ENCODE results near the gene BHLHA9.

Gene BHLHA9

GRCh38 chr17:1270210-1271029 is at the start of gene BHLHA9:
BHLHA9 (plus strand) TSS chr17:1270444; CDS start chr17:1270564, 120 bp downstream.
- no peak within 1 kb of the TSS for H3K4me3 ChIP-seq (replicated peaks; ENCODE audit: low read depth, low read length)

GRCh38 chr17:1221209-1221608 is 49.0 kb upstream of the BHLHA9 start:
- TF ChIP-seq CTCF (IDR thresholded peaks at IDR 0.05; ENCODE audit: low read length, missing control alignments): no peak
- DNase-seq (ENCODE audit: low read depth): no peak
- H3K4me3 ChIP-seq (replicated peaks; ENCODE audit: low read depth, low read length): no peak overlapping the region

More at GRCh38 chr17:1270210-1271029, at the start of gene BHLHA9:
- DNase-seq (ENCODE audit: low read depth): no peak
- TF ChIP-seq CTCF (IDR thresholded peaks at IDR 0.05; ENCODE audit: low read length, missing control alignments): no peak

- DNase-seq (ENCODE audit: low read depth): no peak
- TF ChIP-seq CTCF (IDR thresholded peaks at IDR 0.05; ENCODE audit: low read length, missing control alignments): no peak
- H3K4me3 ChIP-seq (replicated peaks; ENCODE audit: low read depth, low read length): no peak overlapping the region
These were observed 47.9 kb upstream of the BHLHA9 start for GRCh38 chr17:1222321-1222720.

- no peak for DNase-seq (ENCODE audit: low read depth)
- TF ChIP-seq CTCF (IDR thresholded peaks at IDR 0.05; ENCODE audit: low read length, missing control alignments): no peak
- H3K4me3 ChIP-seq (replicated peaks; ENCODE audit: low read depth, low read length): no peak overlapping the region
These were observed 46.6 kb upstream of the BHLHA9 start for GRCh38 chr17:1223662-1224061.

GRCh38 chr17:1224330-1224729 is 45.9 kb upstream of the BHLHA9 start:
- DNase-seq (ENCODE audit: low read depth): no peak
- no peak overlapping the region for H3K4me3 ChIP-seq (replicated peaks; ENCODE audit: low read depth, low read length)
- TF ChIP-seq CTCF (IDR thresholded peaks at IDR 0.05; ENCODE audit: low read length, missing control alignments): no peak

- no peak for TF ChIP-seq CTCF (IDR thresholded peaks at IDR 0.05; ENCODE audit: low read length, missing control alignments)
- H3K4me3 ChIP-seq (replicated peaks; ENCODE audit: low read depth, low read length): no peak overlapping the region
- no peak for DNase-seq (ENCODE audit: low read depth)
These were observed 43.9 kb upstream of the BHLHA9 start for GRCh38 chr17:1226308-1226707.

- TF ChIP-seq CTCF (IDR thresholded peaks at IDR 0.05; ENCODE audit: low read length, missing control alignments): no peak
- DNase-seq (ENCODE audit: low read depth): no peak
- H3K4me3 ChIP-seq (replicated peaks; ENCODE audit: low read depth, low read length): no peak overlapping the region
These were observed 42.9 kb upstream of the BHLHA9 start for GRCh38 chr17:1227365-1227764.

Data from fibroblast of pulmonary artery (primary cell).